Ishikawa (cell line): ENCODE data around the gene HSFX4.

Source experiments
- CEBPB ChIP-seq: IDR thresholded peaks from 2 replicates; pipeline ENCODE4 v1.6.1; 2012
- CREB1 ChIP-seq: IDR thresholded peaks from 2 replicates; pipeline ENCODE4 v1.6.1; 2012; ENCODE audit warnings: low read depth
- EP300 ChIP-seq: IDR thresholded peaks from 2 replicates; pipeline ENCODE4 v1.6.1; 2012; ENCODE audit warnings: borderline replicate concordance
- FOXM1 ChIP-seq: IDR thresholded peaks from 2 replicates; pipeline ENCODE4 v1.6.1; 2012; ENCODE audit warnings: low read depth, borderline replicate concordance
- NFIC ChIP-seq: IDR thresholded peaks from 2 replicates; pipeline ENCODE4 v1.6.1; 2012
- RAD21 ChIP-seq: IDR thresholded peaks from 2 replicates; pipeline ENCODE4 v1.6.1; 2012; ENCODE audit warnings: low read depth
- TAF1 ChIP-seq: IDR thresholded peaks from 2 replicates; pipeline ENCODE4 v1.6.1; 2012; ENCODE audit warnings: low read depth, mild to moderate bottlenecking
- TCF12 ChIP-seq: IDR thresholded peaks from 2 replicates; pipeline ENCODE4 v1.6.1; 2012; ENCODE audit warnings: low read depth
- TEAD4 ChIP-seq: IDR thresholded peaks from 2 replicates; pipeline ENCODE4 v1.6.1; 2012
- YY1 ChIP-seq: IDR thresholded peaks from 2 replicates; pipeline ENCODE4 v1.6.1; 2012; ENCODE audit warnings: low read depth
- TF ChIP-seq, protein P1 (sequence below): IDR thresholded peaks from 2 replicates; pipeline ENCODE4 v1.6.1; 2012; ENCODE audit warnings: low read depth, mild to moderate bottlenecking
- TF ChIP-seq, protein P2 (sequence below): IDR thresholded peaks from 2 replicates; pipeline ENCODE4 v1.6.1; 2012
- TF ChIP-seq, protein P3 (sequence below): IDR thresholded peaks from 2 replicates; pipeline ENCODE4 v1.6.1; 2012

DNA sequence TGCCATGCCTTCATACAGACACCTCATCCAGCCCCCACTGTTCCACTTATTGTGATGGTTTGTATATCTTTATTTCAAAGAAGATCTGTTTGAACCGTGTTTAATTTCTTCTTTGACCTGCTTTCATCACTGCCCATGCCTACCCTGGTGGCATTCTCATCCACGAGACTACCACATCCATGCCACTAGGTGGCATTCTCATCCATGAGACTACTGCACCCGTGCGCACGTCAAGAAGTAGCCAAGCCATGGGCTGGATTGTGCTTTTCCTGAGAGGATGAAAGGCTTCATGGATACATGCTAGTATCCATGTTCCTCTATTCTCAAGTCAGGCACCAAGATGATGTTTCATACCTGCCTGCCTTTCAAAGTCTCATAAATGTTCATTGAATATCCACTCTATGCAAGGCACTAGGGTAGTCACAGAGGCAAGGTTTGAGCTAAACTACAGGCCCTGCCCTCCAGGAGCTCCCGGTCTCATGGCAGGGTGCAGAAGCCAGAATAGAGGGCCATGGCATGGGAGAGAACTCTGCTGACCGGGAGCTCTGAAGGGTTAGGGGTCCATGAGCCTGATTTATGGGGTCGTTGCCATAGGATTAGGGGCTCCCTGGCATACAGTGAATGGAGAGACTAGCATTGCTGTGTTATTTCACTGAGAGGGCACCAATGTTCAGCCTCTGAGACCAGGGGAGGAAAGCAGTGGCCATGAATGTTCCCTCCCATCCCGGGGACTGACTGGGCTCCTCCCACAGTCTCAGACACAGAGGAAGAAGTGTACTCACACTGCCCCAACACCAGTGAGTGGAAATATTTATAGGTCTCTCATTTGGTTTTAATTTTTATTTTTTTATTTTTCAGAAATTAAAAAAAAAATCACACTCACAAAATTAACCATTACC is 33.7 kb downstream of the HSFX4 start:
- no peak for TF ChIP-seq TEAD4
- no peak for TF ChIP-seq EP300
- TF ChIP-seq, protein P1, sequence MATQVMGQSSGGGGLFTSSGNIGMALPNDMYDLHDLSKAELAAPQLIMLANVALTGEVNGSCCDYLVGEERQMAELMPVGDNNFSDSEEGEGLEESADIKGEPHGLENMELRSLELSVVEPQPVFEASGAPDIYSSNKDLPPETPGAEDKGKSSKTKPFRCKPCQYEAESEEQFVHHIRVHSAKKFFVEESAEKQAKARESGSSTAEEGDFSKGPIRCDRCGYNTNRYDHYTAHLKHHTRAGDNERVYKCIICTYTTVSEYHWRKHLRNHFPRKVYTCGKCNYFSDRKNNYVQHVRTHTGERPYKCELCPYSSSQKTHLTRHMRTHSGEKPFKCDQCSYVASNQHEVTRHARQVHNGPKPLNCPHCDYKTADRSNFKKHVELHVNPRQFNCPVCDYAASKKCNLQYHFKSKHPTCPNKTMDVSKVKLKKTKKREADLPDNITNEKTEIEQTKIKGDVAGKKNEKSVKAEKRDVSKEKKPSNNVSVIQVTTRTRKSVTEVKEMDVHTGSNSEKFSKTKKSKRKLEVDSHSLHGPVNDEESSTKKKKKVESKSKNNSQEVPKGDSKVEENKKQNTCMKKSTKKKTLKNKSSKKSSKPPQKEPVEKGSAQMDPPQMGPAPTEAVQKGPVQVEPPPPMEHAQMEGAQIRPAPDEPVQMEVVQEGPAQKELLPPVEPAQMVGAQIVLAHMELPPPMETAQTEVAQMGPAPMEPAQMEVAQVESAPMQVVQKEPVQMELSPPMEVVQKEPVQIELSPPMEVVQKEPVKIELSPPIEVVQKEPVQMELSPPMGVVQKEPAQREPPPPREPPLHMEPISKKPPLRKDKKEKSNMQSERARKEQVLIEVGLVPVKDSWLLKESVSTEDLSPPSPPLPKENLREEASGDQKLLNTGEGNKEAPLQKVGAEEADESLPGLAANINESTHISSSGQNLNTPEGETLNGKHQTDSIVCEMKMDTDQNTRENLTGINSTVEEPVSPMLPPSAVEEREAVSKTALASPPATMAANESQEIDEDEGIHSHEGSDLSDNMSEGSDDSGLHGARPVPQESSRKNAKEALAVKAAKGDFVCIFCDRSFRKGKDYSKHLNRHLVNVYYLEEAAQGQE: no peak
- TF ChIP-seq, protein P2, sequence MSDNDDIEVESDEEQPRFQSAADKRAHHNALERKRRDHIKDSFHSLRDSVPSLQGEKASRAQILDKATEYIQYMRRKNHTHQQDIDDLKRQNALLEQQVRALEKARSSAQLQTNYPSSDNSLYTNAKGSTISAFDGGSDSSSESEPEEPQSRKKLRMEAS: 0 out of 2 replicates have a peak, but pooled peaks have one; percentile 15
- no peak for TF ChIP-seq TAF1
- TF ChIP-seq CEBPB: no peak
- TF ChIP-seq RAD21: peak; percentile 73
- TF ChIP-seq CREB1: no peak
- TF ChIP-seq TCF12: no peak
- no peak for TF ChIP-seq FOXM1
- TF ChIP-seq, protein P3, sequence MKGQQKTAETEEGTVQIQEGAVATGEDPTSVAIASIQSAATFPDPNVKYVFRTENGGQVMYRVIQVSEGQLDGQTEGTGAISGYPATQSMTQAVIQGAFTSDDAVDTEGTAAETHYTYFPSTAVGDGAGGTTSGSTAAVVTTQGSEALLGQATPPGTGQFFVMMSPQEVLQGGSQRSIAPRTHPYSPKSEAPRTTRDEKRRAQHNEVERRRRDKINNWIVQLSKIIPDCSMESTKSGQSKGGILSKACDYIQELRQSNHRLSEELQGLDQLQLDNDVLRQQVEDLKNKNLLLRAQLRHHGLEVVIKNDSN: no peak
- no peak for TF ChIP-seq YY1
- TF ChIP-seq NFIC: no peak
